Measurements from ENCODE around the gene NEU2. TPM values are rescaled to one million over a fixed set of nuclear protein-coding genes. Genes with fewer than 3 reads are reported as not detected.

NEU2 gene
- total and polyA plus RNA-seq, 2 of the 13 experiments (the other 11 are each of a cell fraction or from before 2014, with no cell fraction given), result not detected

DNA sequence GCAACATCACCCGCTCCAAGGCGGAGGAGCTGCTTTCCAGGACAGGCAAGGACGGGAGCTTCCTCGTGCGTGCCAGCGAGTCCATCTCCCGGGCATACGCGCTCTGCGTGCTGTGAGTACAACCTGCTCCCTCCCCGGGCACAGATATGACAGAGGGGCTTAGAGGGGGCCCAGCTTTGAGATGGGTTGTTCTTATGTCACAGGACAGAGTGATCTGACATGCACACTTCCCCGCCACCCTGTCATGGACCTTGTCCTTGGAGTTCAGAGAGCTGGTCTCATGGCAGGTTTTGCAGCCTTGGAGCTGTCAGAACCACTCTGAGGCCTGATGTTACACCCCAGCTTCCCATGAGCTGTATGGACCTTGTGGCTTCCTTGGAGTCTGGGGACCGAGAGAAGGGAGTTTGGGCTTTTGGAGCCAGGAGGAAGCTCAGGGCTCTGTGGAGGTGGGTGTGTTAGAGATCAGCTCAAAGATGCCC, 28.1 kb downstream of the NEU2 start (continued):
- TF ChIP-seq, protein P1, sequence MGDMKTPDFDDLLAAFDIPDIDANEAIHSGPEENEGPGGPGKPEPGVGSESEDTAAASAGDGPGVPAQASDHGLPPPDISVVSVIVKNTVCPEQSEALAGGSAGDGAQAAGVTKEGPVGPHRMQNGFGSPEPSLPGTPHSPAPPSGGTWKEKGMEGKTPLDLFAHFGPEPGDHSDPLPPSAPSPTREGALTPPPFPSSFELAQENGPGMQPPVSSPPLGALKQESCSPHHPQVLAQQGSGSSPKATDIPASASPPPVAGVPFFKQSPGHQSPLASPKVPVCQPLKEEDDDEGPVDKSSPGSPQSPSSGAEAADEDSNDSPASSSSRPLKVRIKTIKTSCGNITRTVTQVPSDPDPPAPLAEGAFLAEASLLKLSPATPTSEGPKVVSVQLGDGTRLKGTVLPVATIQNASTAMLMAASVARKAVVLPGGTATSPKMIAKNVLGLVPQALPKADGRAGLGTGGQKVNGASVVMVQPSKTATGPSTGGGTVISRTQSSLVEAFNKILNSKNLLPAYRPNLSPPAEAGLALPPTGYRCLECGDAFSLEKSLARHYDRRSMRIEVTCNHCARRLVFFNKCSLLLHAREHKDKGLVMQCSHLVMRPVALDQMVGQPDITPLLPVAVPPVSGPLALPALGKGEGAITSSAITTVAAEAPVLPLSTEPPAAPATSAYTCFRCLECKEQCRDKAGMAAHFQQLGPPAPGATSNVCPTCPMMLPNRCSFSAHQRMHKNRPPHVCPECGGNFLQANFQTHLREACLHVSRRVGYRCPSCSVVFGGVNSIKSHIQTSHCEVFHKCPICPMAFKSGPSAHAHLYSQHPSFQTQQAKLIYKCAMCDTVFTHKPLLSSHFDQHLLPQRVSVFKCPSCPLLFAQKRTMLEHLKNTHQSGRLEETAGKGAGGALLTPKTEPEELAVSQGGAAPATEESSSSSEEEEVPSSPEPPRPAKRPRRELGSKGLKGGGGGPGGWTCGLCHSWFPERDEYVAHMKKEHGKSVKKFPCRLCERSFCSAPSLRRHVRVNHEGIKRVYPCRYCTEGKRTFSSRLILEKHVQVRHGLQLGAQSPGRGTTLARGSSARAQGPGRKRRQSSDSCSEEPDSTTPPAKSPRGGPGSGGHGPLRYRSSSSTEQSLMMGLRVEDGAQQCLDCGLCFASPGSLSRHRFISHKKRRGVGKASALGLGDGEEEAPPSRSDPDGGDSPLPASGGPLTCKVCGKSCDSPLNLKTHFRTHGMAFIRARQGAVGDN (CRISPR knock-in tag; IDR thresholded peaks at IDR 0.05), result peak; percentile 71
- TF ChIP-seq ZNF607 (CRISPR knock-in tag; IDR thresholded peaks at IDR 0.05; ENCODE audit: borderline replicate concordance) (no peak), ZNF180 (CRISPR knock-in tag; IDR thresholded peaks at IDR 0.05; ENCODE audit: borderline replicate concordance, low read depth) (no peak), ZNF484 (CRISPR knock-in tag; IDR thresholded peaks at IDR 0.05; ENCODE audit: borderline replicate concordance, low read depth) (no peak), ZNF12 (CRISPR knock-in tag; IDR thresholded peaks at IDR 0.05) (no peak), ZBTB8A (CRISPR knock-in tag; IDR thresholded peaks at IDR 0.05; ENCODE audit: borderline replicate concordance, low read depth) (no peak), PAWR (CRISPR knock-in tag; IDR thresholded peaks at IDR 0.05; ENCODE audit: borderline replicate concordance) (no peak), SMARCC2 (IDR thresholded peaks at IDR 0.05) (no peak), DNMT1 (CRISPR knock-in tag; IDR thresholded peaks at IDR 0.05) (no peak), GATAD2A (CRISPR knock-in tag; IDR thresholded peaks at IDR 0.05) (no peak), ZNF557 (CRISPR knock-in tag; IDR thresholded peaks at IDR 0.05) (no peak), ARHGAP35 (CRISPR knock-in tag; IDR thresholded peaks at IDR 0.05; ENCODE audit: borderline replicate concordance) (no peak), SNRNP70 (IDR thresholded peaks at IDR 0.05; ENCODE audit: low read depth, low read length) (no peak), SOX13 (IDR thresholded peaks at IDR 0.05) (no peak), SOX13 (CRISPR knock-in tag; conservative IDR thresholded peaks at IDR 0.05 in 1 of 2, IDR thresholded peaks at IDR 0.05 in 1 of 2) (no peak)
- TF ChIP-seq, protein P2, sequence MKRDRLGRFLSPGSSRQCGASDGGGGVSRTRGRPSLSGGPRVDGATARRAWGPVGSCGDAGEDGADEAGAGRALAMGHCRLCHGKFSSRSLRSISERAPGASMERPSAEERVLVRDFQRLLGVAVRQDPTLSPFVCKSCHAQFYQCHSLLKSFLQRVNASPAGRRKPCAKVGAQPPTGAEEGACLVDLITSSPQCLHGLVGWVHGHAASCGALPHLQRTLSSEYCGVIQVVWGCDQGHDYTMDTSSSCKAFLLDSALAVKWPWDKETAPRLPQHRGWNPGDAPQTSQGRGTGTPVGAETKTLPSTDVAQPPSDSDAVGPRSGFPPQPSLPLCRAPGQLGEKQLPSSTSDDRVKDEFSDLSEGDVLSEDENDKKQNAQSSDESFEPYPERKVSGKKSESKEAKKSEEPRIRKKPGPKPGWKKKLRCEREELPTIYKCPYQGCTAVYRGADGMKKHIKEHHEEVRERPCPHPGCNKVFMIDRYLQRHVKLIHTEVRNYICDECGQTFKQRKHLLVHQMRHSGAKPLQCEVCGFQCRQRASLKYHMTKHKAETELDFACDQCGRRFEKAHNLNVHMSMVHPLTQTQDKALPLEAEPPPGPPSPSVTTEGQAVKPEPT (CRISPR knock-in tag; IDR thresholded peaks at IDR 0.05; ENCODE audit: low read depth), result no peak
- TF ChIP-seq, protein P3, sequence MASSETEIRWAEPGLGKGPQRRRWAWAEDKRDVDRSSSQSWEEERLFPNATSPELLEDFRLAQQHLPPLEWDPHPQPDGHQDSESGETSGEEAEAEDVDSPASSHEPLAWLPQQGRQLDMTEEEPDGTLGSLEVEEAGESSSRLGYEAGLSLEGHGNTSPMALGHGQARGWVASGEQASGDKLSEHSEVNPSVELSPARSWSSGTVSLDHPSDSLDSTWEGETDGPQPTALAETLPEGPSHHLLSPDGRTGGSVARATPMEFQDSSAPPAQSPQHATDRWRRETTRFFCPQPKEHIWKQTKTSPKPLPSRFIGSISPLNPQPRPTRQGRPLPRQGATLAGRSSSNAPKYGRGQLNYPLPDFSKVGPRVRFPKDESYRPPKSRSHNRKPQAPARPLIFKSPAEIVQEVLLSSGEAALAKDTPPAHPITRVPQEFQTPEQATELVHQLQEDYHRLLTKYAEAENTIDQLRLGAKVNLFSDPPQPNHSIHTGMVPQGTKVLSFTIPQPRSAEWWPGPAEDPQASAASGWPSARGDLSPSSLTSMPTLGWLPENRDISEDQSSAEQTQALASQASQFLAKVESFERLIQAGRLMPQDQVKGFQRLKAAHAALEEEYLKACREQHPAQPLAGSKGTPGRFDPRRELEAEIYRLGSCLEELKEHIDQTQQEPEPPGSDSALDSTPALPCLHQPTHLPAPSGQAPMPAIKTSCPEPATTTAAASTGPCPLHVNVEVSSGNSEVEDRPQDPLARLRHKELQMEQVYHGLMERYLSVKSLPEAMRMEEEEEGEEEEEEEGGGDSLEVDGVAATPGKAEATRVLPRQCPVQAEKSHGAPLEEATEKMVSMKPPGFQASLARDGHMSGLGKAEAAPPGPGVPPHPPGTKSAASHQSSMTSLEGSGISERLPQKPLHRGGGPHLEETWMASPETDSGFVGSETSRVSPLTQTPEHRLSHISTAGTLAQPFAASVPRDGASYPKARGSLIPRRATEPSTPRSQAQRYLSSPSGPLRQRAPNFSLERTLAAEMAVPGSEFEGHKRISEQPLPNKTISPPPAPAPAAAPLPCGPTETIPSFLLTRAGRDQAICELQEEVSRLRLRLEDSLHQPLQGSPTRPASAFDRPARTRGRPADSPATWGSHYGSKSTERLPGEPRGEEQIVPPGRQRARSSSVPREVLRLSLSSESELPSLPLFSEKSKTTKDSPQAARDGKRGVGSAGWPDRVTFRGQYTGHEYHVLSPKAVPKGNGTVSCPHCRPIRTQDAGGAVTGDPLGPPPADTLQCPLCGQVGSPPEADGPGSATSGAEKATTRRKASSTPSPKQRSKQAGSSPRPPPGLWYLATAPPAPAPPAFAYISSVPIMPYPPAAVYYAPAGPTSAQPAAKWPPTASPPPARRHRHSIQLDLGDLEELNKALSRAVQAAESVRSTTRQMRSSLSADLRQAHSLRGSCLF (CRISPR knock-in tag; IDR thresholded peaks at IDR 0.05; ENCODE audit: borderline replicate concordance), result no peak

Data from HepG2 (cell line).